GM23338 (cell line): ENCODE results near the gene SNRNP200.

ENCODE experiments used
- EZH2 ChIP-seq: fragments of 200-600 bp; sonication (generic); IDR thresholded peaks from one replicate; pipeline ENCODE4 v1.8.0; 2017; ENCODE audit warnings: antibody characterized with exemption, mild to moderate bottlenecking, low read depth; ENCODE audit not compliant: unreplicated experiment
- POLR2AphosphoS5 ChIP-seq: IDR thresholded peaks from 2 replicates; pipeline ENCODE4 v1.6.1; 2016; ENCODE audit warnings: antibody characterized with exemption, low read depth
- TF ChIP-seq, protein P1 (sequence below), 2 experiments: fragments of 200-600 bp in 1 of 2; sonication (generic) in 1 of 2; conservative IDR thresholded peaks; 2 replicates each; pipeline versions ENCODE4 v1.5.1 to v1.6.1; 2016 to 2017; ENCODE audit warnings: antibody characterized with exemption in 2 of 2, low read depth in 2 of 2, mild to moderate bottlenecking in 2 of 2, moderate library complexity in 1 of 2

DNA sequence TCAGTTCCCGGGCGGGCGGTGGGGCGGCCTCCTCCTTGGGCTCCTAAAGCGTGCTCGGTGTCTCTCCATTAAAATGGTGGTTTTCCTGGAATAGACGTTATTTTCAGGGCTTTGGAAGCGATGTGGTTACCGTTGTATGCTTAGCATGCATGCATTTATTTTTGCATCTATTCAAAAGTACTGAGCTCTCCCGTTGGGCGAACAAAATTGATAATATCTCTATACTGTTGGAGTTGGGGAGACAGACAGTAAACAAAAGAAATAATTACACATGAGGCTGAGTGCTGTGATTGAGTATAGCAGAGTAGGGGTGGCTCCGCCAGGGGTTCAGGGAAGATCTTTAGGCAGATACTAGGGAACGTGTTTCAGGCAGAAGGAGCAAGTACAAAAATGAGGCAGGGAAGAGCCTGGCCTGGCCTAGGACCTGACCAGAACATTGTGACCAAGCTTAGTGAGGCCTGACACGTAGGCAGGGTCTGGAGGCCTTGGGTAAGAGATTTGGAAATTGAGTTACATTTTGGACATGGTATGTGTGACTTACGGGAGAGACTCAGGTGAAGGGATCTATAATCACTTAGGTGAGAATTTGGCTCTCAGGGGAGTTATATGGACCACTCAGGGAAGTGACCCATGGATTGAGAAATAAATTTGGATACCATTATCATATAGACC is 30.9 kb upstream of the SNRNP200 start:
- TF ChIP-seq, protein P1, sequence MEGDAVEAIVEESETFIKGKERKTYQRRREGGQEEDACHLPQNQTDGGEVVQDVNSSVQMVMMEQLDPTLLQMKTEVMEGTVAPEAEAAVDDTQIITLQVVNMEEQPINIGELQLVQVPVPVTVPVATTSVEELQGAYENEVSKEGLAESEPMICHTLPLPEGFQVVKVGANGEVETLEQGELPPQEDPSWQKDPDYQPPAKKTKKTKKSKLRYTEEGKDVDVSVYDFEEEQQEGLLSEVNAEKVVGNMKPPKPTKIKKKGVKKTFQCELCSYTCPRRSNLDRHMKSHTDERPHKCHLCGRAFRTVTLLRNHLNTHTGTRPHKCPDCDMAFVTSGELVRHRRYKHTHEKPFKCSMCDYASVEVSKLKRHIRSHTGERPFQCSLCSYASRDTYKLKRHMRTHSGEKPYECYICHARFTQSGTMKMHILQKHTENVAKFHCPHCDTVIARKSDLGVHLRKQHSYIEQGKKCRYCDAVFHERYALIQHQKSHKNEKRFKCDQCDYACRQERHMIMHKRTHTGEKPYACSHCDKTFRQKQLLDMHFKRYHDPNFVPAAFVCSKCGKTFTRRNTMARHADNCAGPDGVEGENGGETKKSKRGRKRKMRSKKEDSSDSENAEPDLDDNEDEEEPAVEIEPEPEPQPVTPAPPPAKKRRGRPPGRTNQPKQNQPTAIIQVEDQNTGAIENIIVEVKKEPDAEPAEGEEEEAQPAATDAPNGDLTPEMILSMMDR (conservative IDR thresholded peaks at IDR 0.05; ENCODE audit: low read depth in 2 of 2) = no peak
- TF ChIP-seq POLR2AphosphoS5 (peak; percentile 67), EZH2 (no peak)
